Panc1 (cell line): Measurements from ENCODE around the gene MAJIN.

Experiments used
- CTCF ChIP-seq: fragments of 450-650 bp; IDR thresholded peaks from 2 replicates; pipeline ENCODE4 v1.5.1; 2017; ENCODE audit warnings: mild to moderate bottlenecking
- TF ChIP-seq, protein P1 (sequence below), 2 experiments: IDR thresholded peaks; 2 replicates each; pipeline ENCODE4 v1.6.1; 2011 to 2012; ENCODE audit warnings: low read depth in 2 of 2, control low read depth in 1 of 2, low read length in 1 of 2, mild to moderate bottlenecking in 1 of 2, moderate library complexity in 1 of 2; ENCODE audit not compliant: insufficient read depth in 1 of 2

GRCh38 chr11:65019824-65020223 lies 47.9 kb upstream of the MAJIN start:
- TF ChIP-seq CTCF, result no peak
- TF ChIP-seq, protein P1, sequence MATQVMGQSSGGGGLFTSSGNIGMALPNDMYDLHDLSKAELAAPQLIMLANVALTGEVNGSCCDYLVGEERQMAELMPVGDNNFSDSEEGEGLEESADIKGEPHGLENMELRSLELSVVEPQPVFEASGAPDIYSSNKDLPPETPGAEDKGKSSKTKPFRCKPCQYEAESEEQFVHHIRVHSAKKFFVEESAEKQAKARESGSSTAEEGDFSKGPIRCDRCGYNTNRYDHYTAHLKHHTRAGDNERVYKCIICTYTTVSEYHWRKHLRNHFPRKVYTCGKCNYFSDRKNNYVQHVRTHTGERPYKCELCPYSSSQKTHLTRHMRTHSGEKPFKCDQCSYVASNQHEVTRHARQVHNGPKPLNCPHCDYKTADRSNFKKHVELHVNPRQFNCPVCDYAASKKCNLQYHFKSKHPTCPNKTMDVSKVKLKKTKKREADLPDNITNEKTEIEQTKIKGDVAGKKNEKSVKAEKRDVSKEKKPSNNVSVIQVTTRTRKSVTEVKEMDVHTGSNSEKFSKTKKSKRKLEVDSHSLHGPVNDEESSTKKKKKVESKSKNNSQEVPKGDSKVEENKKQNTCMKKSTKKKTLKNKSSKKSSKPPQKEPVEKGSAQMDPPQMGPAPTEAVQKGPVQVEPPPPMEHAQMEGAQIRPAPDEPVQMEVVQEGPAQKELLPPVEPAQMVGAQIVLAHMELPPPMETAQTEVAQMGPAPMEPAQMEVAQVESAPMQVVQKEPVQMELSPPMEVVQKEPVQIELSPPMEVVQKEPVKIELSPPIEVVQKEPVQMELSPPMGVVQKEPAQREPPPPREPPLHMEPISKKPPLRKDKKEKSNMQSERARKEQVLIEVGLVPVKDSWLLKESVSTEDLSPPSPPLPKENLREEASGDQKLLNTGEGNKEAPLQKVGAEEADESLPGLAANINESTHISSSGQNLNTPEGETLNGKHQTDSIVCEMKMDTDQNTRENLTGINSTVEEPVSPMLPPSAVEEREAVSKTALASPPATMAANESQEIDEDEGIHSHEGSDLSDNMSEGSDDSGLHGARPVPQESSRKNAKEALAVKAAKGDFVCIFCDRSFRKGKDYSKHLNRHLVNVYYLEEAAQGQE (IDR thresholded peaks at IDR 0.05; ENCODE audit: insufficient read depth in 1 of 2, low read depth in 2 of 2, low read length in 1 of 2), result no peak
